SK-N-SH (cell line): ENCODE measurements around the gene RNF151. TPM values are rescaled to one million over a fixed set of nuclear protein-coding genes. Genes with fewer than 3 reads are reported as not detected.

Source experiments
- CTCF ChIA-PET: fragments of 300-600, 350-600 bp; formaldehyde crosslinking; extraction: SDS; loops from one replicate; lab custom pipeline; 2021; lab: Yijun Ruan, JAX
- POLR2A ChIA-PET: fragments of 350-600 bp; sonication (Branson Sonifier 250); formaldehyde crosslinking; extraction: SDS; loops from one replicate; lab custom pipeline; 2020; ENCODE audit warnings: antibody characterized with exemption, inconsistent platforms; lab: Yijun Ruan, JAX
- DNase-seq: peaks from one replicate; pipeline ENCODE4 v3.0.0; 2012
- H2AFZ ChIP-seq: fragments of 200-600 bp; sonication (generic); 2 replicates; pipeline ENCODE4 v1.8.1; 2016; ENCODE audit warnings: antibody characterized with exemption, mild to moderate bottlenecking, low read depth
- H3F3A ChIP-seq: fragments of 200-600 bp; sonication (generic); replicated peaks from 2 replicates; pipeline ENCODE3; 2016; ENCODE audit warnings: antibody characterized with exemption, mild to moderate bottlenecking; ENCODE audit not compliant: insufficient read depth
- H3K27ac ChIP-seq, 2 experiments: fragments of 200-500 bp in 1 of 2; fragments of 200-600 bp in 1 of 2; sonication (Bioruptor generic) in 1 of 2; sonication (generic), shearing (Covaris generic) in 1 of 2; 2 replicates each; pipeline versions ENCODE4 v1.5.1 to v1.6.1; 2014 to 2016; ENCODE audit warnings: low read depth in 2 of 2, inconsistent platforms in 1 of 2, low read length in 1 of 2, mild to moderate bottlenecking in 1 of 2, mixed read lengths in 1 of 2
- H3K27me3 ChIP-seq: fragments of 200-600 bp; sonication (generic), shearing (Covaris generic); 2 replicates; pipeline ENCODE4 v1.6.1; 2016; ENCODE audit warnings: mixed run types; ENCODE audit not compliant: insufficient read depth
- H3K36me3 ChIP-seq, 2 experiments: fragments of 200-500 bp in 1 of 2; fragments of 200-600 bp in 1 of 2; sonication (Bioruptor generic) in 1 of 2; sonication (generic) in 1 of 2; replicated peaks in 1 of 2; 2 replicates each; pipeline versions ENCODE3 to v1.5.1; 2014 to 2016; ENCODE audit warnings: low read length in 1 of 2, mild to moderate bottlenecking in 1 of 2; ENCODE audit not compliant: insufficient read depth in 2 of 2, control insufficient read depth in 1 of 2
- H3K4me1 ChIP-seq, 2 experiments: fragments of 200-500 bp in 1 of 2; fragments of 200-600 bp in 1 of 2; sonication (Bioruptor generic) in 1 of 2; sonication (generic), shearing (Covaris generic) in 1 of 2; 2 replicates each; pipeline versions ENCODE4 v1.5.1 to v1.6.1; 2014 to 2016; ENCODE audit warnings: low read depth in 1 of 2, low read length in 1 of 2, mixed run types in 1 of 2; ENCODE audit not compliant: insufficient read depth in 2 of 2, control insufficient read depth in 1 of 2
- H3K4me2 ChIP-seq: fragments of 200-600 bp; sonication (generic), shearing (Covaris generic); 2 replicates; pipeline ENCODE4 v1.6.1; 2017; ENCODE audit warnings: mixed run types
- H3K4me3 ChIP-seq, 2 experiments: fragments of 200-500 bp in 1 of 2; fragments of 200-600 bp in 1 of 2; sonication (Bioruptor generic) in 1 of 2; sonication (generic), shearing (Covaris generic) in 1 of 2; 2 replicates each; pipeline versions ENCODE4 v1.5.1 to v1.8.1; 2014 to 2016; ENCODE audit warnings: low read depth in 2 of 2, inconsistent platforms in 1 of 2, low read length in 1 of 2, mild to moderate bottlenecking in 1 of 2, mixed read lengths in 1 of 2, moderate library complexity in 1 of 2
- H3K79me2 ChIP-seq: fragments of 200-600 bp; sonication (generic); 2 replicates; pipeline ENCODE4 v1.8.1; 2017; ENCODE audit warnings: mild to moderate bottlenecking; ENCODE audit not compliant: insufficient read depth
- H3K9ac ChIP-seq: fragments of 200-600 bp; sonication (generic); 2 replicates; pipeline ENCODE4 v1.6.1; 2017; ENCODE audit warnings: mixed run types
- H3K9me2 ChIP-seq: fragments of 200-600 bp; sonication (generic); 2 replicates; pipeline ENCODE4 v1.6.1; 2017; ENCODE audit warnings: mixed run types
- H3K9me3 ChIP-seq: fragments of 200-600 bp; sonication (generic); 2 replicates; pipeline ENCODE4 v1.6.1; 2017; ENCODE audit warnings: mixed run types, mild to moderate bottlenecking, moderate library complexity
- H4K20me1 ChIP-seq: fragments of 200-600 bp; sonication (generic); 2 replicates; pipeline ENCODE4 v1.6.1; 2017; ENCODE audit warnings: mild to moderate bottlenecking, mixed run types; ENCODE audit not compliant: insufficient read depth
- CHD2 ChIP-seq: fragments of 150-350 bp; IDR thresholded peaks from 2 replicates; pipeline ENCODE4 v1.6.1; 2018; ENCODE audit warnings: low read length; ENCODE audit not compliant: partially characterized antibody
- EP300 ChIP-seq, 2 experiments: IDR thresholded peaks; 2 replicates each; pipeline versions ENCODE4 v1.4.0 to v1.6.1; 2012; ENCODE audit warnings: borderline replicate concordance in 1 of 2, low read depth in 1 of 2, low read length in 1 of 2
- FOSL2 ChIP-seq: IDR thresholded peaks from 2 replicates; pipeline ENCODE4 v1.4.0; 2012; ENCODE audit warnings: low read depth, mild to moderate bottlenecking, moderate library complexity, borderline replicate concordance
- JUND ChIP-seq: IDR thresholded peaks from 2 replicates; pipeline ENCODE4 v1.4.0; 2012
- MEF2A ChIP-seq: IDR thresholded peaks from 2 replicates; pipeline ENCODE4 v1.4.0; 2012; ENCODE audit warnings: low read depth, borderline replicate concordance
- MXI1 ChIP-seq: IDR thresholded peaks from 2 replicates; pipeline ENCODE4 v1.6.1; 2012; ENCODE audit warnings: mild to moderate bottlenecking, low read depth, low read length, improper control_type of control experiment
- NFIC ChIP-seq: IDR thresholded peaks from 2 replicates; pipeline ENCODE4 v1.4.0; 2012; ENCODE audit warnings: borderline replicate concordance
- NRF1 ChIP-seq: IDR thresholded peaks from 2 replicates; pipeline ENCODE4 v1.6.1; 2012; ENCODE audit warnings: low read depth, mild to moderate bottlenecking, low read length
- POLR2AphosphoS5 ChIP-seq: IDR thresholded peaks from 2 replicates; pipeline ENCODE4 v1.6.1; 2012; ENCODE audit warnings: low read depth, low read length
- RCOR1 ChIP-seq: fragments of 150-350 bp; IDR thresholded peaks from 2 replicates; pipeline ENCODE4 v1.6.1; 2017; ENCODE audit warnings: antibody characterized with exemption, low read length
- RFX5 ChIP-seq: IDR thresholded peaks from 2 replicates; pipeline ENCODE4 v1.6.1; 2012; ENCODE audit warnings: mild to moderate bottlenecking, improper control_type of control experiment, low read length
- RXRA ChIP-seq: IDR thresholded peaks from 2 replicates; pipeline ENCODE4 v1.4.0; 2012; ENCODE audit warnings: low read depth, mild to moderate bottlenecking, borderline replicate concordance
- SIN3A ChIP-seq: IDR thresholded peaks from 2 replicates; pipeline ENCODE4 v1.6.1; 2012; ENCODE audit warnings: low read depth, mild to moderate bottlenecking, low read length, moderate library complexity, borderline replicate concordance
- TCF12 ChIP-seq: IDR thresholded peaks from 2 replicates; pipeline ENCODE4 v1.4.0; 2012
- YY1 ChIP-seq: IDR thresholded peaks from 2 replicates; pipeline ENCODE4 v1.4.0; 2012; ENCODE audit warnings: low read depth, mild to moderate bottlenecking
- ZBTB33 ChIP-seq: IDR thresholded peaks from 2 replicates; pipeline ENCODE4 v1.4.0; 2012; ENCODE audit warnings: low read depth, borderline replicate concordance
- WGBS: methylation state at CpG from one replicate; pipeline ENCODE4 v1.1.6; 2017; ENCODE audit warnings: low lambda C conversion rate; 5-methylcytosine and 5-hydroxymethylcytosine counted together
- polyA plus RNA-seq, 3 experiments: library from polyadenylated mRNA; depleted of rRNA; stranded (reverse); fragments of >200 nt; gene quantifications; 2 replicates each; pipeline ENCODE4 v1.2.3, GENCODE V29; 2012
- TF ChIP-seq, protein P1 (sequence below): IDR thresholded peaks from 2 replicates; pipeline ENCODE4; 2012
- TF ChIP-seq, protein P2 (sequence below): IDR thresholded peaks from 2 replicates; pipeline ENCODE4 v1.4.0; 2012; ENCODE audit warnings: low read depth
- TF ChIP-seq, protein P3 (sequence below): IDR thresholded peaks from 2 replicates; pipeline ENCODE4 v1.4.0; 2012; ENCODE audit warnings: low read depth, borderline replicate concordance

The RNF151 gene
- polyA plus RNA-seq, 1 of the 3 experiments (the other 2 are of a cell fraction) = 0.07 TPM

GRCh38 chr16:2013527-2013926 is 46.9 kb downstream of the RNF151 start:
- Histone ChIP-seq H3K9me3 (no peaks in the 10 kb centered on the region), H3K36me3 (no peaks in the 10 kb centered on the region), H3K27ac (no peak overlapping the region), H3K9me2 (no peaks in the 10 kb centered on the region), H3K4me2 (no peak overlapping the region), H3K79me2 (peaks cover 20% of the 10 kb centered on the region), H4K20me1 (peaks cover 7% of the 10 kb centered on the region), H2AFZ (no peak overlapping the region), H3F3A (peaks cover 6% of the 10 kb centered on the region), H3K4me1 (peaks cover 0 to 11% of the 10 kb centered on the region in 2 experiments; a peak in 2 of 4 replicates), H3K27me3 (no peaks in the 10 kb centered on the region), H3K9ac (no peak overlapping the region), H3K4me3 (no peak overlapping the region)
- CTCF ChIA-PET = interaction anchor here (1.1 to 2.4 kb wide), 7 partner anchors 9 to 139 kb away, joined by 3 to 13 read pairs (median 5); no protein-coding TSS in a partner anchor
- DNase-seq = no peak
- POLR2A ChIA-PET = interaction anchor here (0.8 kb wide), 1 partner anchor 49 kb away, joined by 3 read pairs; the partner anchor contains the start of gene RPS2
- 94% methylated on average over 15 of the region's 15 CpGs for WGBS
- TF ChIP-seq SIN3A (no peak), RCOR1 (no peak), TCF12 (no peak), EP300 (IDR thresholded peaks at IDR 0.05; ENCODE audit: borderline replicate concordance in 1 of 2, low read depth in 1 of 2, low read length in 1 of 2) (no peak), YY1 (no peak), MXI1 (no peak)
- TF ChIP-seq, protein P1, sequence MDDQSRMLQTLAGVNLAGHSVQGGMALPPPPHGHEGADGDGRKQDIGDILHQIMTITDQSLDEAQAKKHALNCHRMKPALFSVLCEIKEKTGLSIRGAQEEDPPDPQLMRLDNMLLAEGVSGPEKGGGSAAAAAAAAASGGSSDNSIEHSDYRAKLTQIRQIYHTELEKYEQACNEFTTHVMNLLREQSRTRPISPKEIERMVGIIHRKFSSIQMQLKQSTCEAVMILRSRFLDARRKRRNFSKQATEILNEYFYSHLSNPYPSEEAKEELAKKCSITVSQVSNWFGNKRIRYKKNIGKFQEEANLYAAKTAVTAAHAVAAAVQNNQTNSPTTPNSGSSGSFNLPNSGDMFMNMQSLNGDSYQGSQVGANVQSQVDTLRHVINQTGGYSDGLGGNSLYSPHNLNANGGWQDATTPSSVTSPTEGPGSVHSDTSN = no peak
- TF ChIP-seq, protein P2, sequence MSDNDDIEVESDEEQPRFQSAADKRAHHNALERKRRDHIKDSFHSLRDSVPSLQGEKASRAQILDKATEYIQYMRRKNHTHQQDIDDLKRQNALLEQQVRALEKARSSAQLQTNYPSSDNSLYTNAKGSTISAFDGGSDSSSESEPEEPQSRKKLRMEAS = no peak

- DNase-seq = no peak
- 73% methylated on average over 20 of the region's 24 CpGs for whole genome bisulfite sequencing
- POLR2A ChIA-PET = interaction anchor here (0.7 kb wide), 1 partner anchor 138 kb away, joined by 3 read pairs; no protein-coding TSS in a partner anchor
Observed at GRCh38 chr16:2015117-2015946, 48.7 kb downstream of the RNF151 start.

More at GRCh38 chr16:2015117-2015946, 48.7 kb downstream of the RNF151 start:
- Histone ChIP-seq H3K4me3 (no peak overlapping the region), H3K9me2 (no peaks in the 10 kb centered on the region), H3K79me2 (peaks cover 5% of the 10 kb centered on the region), H3K4me1 (peaks cover 0 to 5% of the 10 kb centered on the region in 2 experiments; a peak in 1 of 4 replicates), H3F3A (peaks cover 2% of the 10 kb centered on the region), H3K9ac (no peak overlapping the region), H3K27ac (no peak overlapping the region), H2AFZ (no peak overlapping the region), H3K9me3 (no peaks in the 10 kb centered on the region), H3K4me2 (no peak overlapping the region)
- TF ChIP-seq EP300 (IDR thresholded peaks at IDR 0.05; ENCODE audit: borderline replicate concordance in 1 of 2, low read depth in 1 of 2, low read length in 1 of 2) (no peak), FOSL2 (no peak), MXI1 (no peak), CHD2 (no peak), POLR2AphosphoS5 (no peak), MEF2A (no peak), RCOR1 (no peak), YY1 (no peak), NFIC (no peak), RXRA (no peak), JUND (no peak), TCF12 (no peak), ZBTB33 (no peak), SIN3A (no peak), NRF1 (no peak), RFX5 (no peak)
- TF ChIP-seq, protein P3, sequence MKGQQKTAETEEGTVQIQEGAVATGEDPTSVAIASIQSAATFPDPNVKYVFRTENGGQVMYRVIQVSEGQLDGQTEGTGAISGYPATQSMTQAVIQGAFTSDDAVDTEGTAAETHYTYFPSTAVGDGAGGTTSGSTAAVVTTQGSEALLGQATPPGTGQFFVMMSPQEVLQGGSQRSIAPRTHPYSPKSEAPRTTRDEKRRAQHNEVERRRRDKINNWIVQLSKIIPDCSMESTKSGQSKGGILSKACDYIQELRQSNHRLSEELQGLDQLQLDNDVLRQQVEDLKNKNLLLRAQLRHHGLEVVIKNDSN = no peak
- TF ChIP-seq, protein P1 = no peak
- TF ChIP-seq, all 33 proteins: peak for 0
- Histone ChIP-seq H4K20me1 (no peaks in the 10 kb centered on the region), H3K36me3 (no peaks in the 10 kb centered on the region), H3K27me3 (no peaks in the 10 kb centered on the region; the same call in 1 of the 2 replicates)
- CTCF ChIA-PET = interaction anchor here (0.7 to 2.3 kb wide), 5 partner anchors 9 to 126 kb away, joined by 3 to 17 read pairs (median 6); no protein-coding TSS in a partner anchor
